ENCODE results near the gene TBPL2. TPM values are rescaled to one million over a fixed set of nuclear protein-coding genes. Genes with fewer than 3 reads are reported as not detected.
"Not testable (repeated sequence)": the region's sequence is repeated elsewhere in the genome, so short reads cannot be mapped to it uniquely, and the experiment has no call there.

TBPL2 gene
- total RNA-seq, 1 experiment from 2014 or later = not detected

DNA sequence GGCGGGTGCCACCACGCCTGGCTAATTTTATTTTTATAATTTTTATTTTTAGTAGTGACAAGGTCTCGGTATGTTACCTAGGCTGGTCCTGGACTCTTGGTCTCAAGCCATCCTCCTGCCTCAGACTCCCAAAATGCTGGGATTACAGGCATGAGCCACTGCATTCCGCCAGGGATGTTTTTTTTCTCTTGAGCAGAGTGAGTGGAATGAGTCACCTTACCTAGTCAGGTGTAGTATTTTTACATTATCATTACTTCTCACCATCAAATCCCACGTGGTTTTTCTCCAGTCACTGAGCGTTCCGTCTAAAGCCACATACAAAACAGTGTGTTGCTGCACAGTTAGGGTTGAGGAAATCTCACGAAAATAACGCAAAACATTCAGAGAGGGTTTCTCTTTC lies 870 bp upstream of the TBPL2 start:
- DNase-seq (ENCODE audit: low read depth) = no peak

DNA sequence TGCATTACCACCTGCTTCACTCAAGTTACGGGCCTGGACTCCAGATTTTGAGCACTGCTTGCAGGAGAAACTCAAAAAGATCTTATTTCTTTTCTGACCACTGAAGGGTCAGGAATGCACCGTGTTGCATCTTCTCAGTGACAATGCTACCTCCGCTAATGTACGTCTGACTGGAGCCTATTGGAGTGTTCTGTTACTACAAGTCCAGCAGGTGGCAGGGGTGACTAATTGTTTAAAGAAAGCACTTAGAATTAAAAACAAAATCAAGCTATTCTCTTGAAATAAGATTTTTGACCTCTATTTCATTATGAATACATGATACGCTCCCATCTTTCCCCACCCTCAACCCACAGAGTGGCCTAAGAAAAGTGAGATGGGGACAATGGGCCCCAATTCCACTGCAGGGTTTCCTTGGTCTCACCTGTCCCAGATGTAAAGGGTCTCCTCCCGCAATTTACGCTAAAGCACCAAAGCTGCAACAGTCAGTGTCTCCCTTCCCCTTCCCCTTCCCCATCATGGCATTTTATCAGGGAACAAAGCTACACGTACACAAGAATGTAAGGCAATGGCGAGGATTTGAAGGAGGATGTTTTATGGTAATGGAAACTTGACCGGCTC lies 2.2 kb downstream of the TBPL2 start:
- peak; percentile 49 for DNase-seq (ENCODE audit: low read depth)

DNA sequence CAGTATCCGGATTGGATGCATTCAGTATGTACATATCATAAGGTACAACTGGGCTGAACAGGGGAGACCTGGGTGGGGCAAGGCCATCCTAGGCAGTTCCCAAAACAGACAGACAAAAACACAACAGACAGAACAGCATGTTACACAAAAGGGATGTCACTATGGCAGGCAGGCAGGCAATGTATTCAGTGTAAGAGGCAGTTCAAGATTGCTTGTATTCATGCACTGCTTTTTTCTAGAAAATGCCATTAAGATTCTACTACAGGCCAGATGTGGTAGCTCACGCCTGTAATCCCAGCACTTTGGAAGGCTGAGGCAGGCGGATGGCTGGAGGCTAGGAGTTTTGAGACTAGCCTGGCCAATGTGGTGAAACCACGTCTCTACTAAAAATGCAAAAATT lies 3.5 kb downstream of the TBPL2 start:
- no peak for DNase-seq (ENCODE audit: low read depth)

DNA sequence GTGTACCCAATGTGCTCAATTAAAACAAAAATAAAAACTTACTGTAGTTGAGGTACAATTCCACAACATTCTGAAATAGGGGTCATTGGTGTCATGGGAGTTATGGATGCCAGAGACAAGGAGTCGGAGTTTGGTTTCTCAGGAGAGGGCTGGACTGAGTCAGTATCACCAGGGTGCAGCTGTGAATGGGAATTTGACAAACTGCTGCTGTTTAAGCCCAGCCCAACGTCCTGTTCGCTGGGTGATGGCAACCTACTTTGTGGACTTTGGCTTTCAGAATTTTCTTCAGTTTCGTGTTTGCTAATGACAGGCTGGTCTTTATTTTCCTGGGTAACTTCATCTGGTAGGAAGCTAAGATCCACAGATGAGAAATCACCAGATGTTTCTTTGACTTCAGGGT lies 3.9 kb downstream of the TBPL2 start:
- DNase-seq (ENCODE audit: low read depth) = no peak

DNA sequence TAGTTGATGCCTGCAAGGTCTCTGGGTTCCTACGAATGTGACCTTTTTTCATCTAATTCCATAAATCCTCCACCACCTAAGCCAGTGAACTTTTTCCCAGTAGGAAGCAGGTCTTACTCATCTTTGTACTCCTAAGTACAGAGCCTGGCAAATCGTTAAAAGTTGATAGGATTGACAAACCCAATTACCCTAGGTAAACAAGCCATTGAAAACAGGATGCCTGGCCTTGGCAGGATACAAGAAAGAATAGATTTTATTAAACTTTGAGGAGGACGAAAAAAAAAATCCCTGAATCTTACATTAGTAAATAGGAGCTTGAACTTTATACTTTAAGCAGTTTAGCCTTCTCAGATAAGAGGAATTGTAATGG lies 5.6 kb downstream of the TBPL2 start:
- DNase-seq (ENCODE audit: low read depth) = no peak

DNA sequence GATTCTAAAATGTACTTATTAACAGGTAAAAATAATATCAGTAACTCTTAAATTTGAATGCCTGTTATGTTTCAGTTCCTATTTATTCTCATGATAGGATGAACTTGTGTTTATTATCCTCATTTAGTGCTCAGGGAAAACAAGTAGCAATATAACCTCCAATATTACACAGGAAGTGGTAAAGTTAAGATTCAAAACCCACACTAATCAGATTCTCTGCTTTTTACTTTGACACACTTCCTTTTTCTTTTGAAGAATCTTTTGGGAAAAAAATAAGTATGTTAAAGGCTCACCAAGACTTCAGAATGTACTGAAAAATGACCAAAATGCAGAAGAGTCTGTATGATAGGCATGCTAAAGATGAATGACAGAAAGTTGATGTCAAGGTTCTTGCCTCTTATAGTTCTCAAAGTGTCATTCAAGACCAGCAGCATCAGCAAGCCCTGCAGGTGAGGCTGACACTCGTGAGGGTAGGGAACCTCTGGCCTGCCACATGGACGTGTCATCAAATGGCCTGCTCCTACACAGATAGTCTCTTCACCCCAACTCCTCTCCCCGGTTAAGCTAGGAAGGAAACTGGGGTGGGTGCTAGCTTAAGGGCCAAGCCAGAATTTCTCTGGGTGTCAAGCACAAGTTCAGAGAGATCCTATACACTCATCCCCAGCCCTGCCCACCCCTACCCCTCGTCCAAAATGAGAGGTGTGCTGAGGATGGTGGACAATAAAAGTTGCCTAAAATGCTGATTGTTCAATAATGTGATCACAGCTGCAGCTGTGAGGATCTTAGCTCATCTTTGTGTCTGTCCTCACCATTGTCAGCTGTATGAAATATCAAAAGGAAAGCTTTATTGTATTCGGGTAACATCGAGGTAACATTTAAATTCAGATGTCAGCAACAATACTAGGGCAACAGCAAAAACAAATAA lies 6.3 kb downstream of the TBPL2 start:
- no peak for DNase-seq (ENCODE audit: low read depth)

DNA sequence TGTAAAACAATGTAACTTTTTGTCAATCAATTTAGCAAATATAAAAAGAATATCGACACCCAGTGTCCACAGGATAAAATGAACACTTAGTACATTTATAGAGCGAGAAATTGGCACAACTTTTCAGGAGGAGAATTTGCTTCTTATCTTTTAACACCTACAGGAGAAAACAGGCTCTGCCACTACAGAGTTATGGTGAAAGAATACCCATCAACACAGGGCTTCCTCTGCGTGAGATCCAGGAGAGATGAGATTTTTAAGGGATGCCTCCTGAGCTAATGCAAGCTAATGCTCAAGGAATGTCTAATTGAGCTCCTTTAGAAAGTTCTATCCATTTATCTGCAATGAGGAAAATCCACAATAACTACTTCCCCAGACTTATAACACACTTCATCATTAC lies 7.8 kb downstream of the TBPL2 start:
- DNase-seq (ENCODE audit: low read depth) = no peak

DNA sequence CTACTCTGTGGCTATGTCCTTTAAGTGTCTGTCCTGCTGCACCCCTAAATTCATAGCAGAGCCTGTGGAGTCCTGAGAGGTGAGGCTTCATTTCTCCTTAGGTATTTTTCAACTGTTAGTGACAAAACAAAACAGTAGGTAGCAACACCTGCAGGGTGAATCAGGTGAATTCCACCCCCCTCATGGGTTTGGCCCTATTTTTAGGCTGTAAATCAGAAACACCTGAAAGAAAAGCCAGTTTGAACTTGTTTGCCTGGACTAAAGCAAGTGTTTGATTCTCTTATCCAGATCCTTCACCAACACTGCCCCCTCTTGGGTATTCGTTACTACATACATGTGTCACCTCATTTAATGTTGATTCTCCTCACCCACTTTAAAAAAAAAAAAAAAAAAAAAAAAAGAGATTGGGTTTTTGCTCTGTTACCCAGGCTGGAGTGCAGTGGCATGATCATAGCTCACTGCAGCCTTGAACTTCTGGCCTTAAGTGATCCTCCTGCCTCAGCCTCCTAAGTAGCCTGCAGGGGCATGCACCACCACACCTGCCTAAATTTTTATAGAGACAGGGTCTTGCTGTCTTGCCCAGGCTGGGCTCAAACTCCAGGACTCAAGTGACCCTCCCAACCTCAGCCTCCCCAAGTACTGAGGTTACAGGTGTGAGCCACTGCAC lies 10.3 kb downstream of the TBPL2 start:
- peak; percentile 66 for DNase-seq (ENCODE audit: low read depth)

DNA sequence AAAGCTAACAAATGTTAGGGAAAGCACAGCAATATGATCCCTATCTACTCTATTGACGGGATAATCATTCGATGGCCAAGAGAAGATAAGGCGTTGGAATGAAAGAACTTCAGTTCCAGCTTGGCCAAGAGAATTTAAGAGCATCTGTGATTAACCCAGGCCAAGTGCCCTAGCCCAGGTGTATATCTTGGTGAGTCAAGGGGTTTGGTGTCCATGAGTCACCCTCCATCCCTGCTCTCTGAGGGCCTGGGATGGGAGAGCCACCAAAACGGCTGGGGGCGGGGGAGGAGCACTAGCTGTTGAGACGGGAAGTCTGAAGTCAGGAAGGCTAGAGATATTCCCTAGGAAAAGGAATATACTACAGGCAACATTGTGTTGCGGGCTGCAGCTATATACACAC lies 13.0 kb downstream of the TBPL2 start:
- DNase-seq (ENCODE audit: low read depth) = peak; percentile 38

DNA sequence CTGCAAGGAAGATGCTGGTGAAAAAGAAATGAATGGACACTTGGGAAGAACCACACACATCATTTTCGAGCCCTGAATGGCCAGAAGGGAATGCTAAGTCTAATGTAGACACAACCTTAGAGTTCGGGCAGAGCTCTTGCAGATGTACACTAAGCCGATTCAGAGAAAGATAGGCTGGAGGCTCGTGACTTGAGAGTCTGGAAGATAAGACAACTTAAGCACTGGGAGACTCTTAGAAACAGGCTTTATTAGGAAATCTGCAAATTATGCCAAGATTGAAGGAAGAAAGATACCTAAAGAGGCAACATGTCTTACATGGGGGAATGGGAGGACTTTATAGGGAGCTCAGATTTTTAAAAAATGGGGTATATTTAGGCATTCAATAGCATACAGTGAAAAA lies 13.5 kb downstream of the TBPL2 start:
- DNase-seq (ENCODE audit: low read depth) = no peak

DNA sequence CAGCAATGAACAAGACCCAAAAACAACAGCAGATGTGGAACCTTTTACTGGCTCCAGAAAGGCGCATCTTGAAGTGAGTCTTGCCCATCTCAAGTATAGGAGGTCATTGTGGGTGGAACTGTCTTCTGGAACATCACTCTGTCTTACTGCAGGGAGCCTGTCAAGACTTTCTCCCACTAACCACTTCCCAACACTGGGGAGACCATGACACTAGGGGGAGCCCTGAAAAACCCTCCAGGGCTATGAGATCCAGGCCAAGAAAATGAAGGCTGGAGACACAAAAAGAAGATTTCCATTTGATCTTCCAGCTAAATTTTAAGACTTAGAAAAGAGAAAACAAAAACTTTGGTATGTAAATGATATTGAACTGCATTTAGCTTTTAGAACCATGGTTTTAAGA lies 15.3 kb downstream of the TBPL2 start:
- no peak for DNase-seq (ENCODE audit: low read depth)

DNA sequence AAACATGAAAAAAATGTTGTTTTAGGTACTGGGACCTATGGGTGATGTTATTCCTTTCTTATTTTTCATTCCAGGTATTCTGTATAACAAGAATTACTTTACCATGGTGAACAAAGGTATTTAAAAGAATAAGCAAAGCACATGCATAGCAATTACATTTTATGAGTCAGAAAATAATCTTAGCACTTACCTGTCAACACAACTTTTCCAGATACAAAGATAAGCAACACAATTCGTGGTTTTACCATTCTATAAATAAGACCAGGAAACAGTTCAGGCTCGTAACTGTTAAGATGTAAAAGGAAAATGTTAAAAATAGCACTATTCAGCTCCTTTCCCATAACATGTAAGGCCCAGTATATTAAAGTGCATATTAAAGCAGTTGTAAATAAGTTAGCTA lies 16.4 kb downstream of the TBPL2 start:
- DNase-seq (ENCODE audit: low read depth) = no peak

DNA sequence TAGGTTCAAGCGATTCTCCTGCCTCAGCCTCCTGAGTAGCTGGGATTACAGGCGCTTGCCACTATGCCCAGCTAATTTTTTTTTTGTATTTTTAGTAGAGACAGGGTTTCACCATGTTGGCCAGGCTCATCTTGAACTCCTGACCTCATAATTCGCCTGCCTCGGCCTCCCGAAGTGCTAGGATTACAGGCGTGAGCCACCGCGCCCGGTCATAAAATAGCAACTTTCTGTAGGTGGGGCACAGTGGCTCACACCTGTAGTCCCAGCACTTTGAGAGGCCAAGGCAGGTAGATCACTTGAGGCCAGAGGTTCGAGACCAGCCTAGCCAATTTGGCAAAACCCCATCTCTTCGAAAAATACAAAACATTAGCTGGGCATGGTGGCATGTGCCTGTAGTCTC lies 18.1 kb downstream of the TBPL2 start:
- DNase-seq (ENCODE audit: low read depth) = not testable (repeated sequence)

DNA sequence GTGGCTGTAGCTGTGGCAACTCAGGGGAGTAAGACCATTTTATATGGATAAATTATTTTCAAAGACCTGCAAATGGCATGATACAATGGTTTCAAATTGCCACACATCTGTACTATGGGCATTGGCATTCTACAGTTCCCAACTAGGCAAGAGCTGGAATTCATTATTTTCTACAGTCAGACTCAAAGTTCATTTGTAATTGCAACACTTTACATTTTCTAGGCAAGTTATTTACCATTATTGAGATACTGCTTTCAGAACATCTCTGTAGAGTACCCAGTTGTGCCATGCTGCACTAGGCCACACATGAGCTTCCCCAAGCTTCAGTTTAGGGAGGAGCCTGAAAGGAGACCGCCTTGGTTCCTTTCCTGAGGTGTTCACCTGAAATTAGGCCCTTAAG lies 20.8 kb downstream of the TBPL2 start:
- no peak for DNase-seq (ENCODE audit: low read depth)

DNA sequence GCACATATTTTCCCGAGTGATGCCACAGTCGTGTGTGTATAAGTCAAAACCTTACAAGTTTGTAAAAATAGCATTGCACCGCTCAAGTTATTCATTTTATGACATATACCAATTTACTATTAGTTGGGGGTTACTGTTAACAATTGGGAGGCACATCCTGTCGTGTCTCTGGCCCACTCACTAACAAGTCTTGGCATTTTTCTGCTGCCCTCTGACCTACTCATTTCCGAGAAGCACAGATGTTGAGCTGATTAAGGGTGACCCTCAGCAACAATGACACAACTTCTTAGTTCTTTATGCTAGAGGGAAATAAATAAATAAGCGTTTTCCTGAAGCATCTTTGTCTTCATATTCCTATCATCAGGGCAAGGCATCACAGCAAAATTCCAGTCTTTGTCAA lies 22.0 kb downstream of the TBPL2 start:
- no peak for DNase-seq (ENCODE audit: low read depth)

DNA sequence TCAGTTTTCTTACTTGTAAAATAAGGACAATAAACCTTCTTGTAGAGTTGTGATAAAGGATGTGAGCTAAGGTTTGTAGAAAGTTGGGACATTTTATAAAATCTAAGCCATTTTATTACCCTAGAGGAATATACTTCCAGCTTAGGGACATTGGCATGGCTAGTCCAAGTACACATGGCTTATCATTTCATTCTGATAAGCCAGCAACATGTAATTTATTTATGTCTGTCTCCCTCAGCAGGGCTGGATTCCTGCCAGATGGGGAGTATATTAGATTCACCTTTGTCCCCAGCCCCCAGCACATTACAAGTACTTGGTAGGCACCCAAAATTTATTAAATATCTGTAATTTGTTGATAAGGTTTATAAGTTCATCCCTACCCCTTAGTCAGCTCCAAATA lies 22.5 kb downstream of the TBPL2 start:
- no peak for DNase-seq (ENCODE audit: low read depth)

DNA sequence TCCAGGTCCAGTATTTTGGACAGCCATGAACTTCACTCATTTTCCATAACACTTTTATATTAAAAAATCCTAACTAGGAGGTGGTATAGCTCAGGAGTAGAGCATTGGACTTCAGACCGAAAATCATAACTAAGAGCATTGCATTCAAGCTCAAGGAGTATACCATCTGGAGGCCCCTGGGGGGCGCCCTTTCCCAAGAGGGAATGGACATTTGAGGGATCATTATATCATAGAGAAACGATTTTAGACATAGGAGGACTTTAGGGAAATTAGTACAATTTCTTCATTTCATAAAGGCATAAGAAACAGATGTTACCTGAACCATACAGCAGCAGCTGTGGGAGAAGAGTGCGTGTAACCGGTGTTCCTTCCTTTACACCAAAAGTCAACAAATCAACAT lies 23.6 kb downstream of the TBPL2 start:
- no peak for DNase-seq (ENCODE audit: low read depth)

DNA sequence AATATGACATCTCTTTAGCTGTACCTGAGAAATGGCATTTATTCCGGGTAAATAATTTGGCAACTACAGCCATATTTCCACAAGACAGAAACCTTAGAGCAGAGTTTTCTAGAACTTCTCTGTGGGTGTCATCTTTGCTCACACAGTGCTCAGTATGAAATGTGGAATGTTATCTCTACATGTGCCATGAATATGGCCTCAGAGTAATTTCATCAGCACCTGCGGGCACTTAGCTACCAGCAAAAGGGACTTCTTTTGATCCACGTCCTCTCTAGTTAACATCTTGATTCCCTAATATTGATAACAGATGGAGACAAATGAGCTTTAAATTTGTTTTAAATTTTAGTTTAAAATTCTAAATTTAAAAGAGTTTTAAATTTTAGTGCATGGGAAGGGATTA lies 25.9 kb downstream of the TBPL2 start:
- DNase-seq (ENCODE audit: low read depth) = no peak

DNA sequence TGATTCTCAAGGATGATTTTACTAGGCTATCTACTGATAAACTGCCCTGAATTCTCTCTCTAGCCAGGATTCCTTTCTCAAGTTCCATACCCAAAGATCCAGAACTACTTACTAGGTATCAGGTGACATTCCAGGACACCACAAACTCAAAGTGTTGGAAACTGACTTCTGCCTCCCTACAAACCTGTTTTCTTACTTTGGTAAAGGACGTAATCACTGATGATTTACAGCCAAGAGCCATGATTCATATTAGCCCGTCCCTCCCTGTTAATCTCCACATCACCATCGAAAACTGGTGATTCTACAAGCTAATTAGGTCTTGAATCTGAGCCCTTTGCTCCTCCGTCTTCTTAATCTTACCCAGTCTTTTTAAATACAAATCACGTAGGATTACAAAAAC lies 27.7 kb downstream of the TBPL2 start:
- no peak for DNase-seq (ENCODE audit: low read depth)

DNA sequence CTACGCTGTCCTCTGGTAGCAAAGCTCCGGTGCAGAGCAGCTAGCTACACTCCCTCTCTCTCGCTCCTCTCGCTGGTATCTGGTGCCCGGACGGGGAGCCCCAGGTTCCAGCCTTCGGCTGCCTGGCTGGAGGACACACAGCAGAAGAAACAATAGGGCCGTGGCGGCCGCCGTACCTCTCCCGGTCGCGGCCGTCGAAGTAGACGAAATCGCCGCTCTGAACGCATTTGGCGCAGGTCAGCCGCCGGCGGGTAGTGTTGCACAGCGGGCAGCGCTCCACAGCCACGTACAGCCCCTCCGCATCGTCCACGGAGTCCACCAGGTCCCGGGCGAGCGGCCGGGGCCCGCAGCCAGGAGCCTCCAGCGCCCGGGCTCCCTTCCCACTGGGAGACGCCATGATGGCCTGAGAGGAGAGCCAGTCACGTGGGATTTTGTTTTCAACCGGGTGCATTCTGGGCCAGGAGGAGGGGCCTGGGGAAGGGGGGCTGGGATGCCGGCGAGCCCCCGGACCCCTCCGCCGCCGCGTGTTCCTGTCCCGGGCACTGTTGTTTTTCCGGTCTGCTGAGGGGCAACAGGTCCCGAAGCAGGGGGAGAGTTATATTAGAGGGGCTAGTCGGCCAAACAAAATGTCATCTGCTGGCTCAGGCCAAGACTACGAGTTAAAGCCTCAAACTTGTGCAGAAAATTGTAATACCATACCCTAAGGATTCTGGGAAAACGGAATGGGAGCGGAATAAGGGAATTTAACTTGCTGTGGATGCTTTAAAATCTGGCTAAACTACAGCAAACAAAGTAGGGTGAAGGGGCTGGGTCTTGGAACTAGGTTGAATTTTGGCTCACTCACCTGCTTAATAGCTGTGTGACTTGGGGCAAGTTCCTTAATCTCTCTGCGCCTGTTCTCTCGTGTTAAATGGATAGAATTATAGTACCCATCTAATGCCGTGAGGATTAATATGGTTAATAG lies 28.7 kb downstream of the TBPL2 start, which contains the start of gene ATG14:
TSS of gene ATG14 (minus strand) at position 405 of the 964 bp plus-strand sequence. CDS start at position 397, 8 bp downstream.
- peak; percentile 75 for DNase-seq (ENCODE audit: low read depth)

DNA sequence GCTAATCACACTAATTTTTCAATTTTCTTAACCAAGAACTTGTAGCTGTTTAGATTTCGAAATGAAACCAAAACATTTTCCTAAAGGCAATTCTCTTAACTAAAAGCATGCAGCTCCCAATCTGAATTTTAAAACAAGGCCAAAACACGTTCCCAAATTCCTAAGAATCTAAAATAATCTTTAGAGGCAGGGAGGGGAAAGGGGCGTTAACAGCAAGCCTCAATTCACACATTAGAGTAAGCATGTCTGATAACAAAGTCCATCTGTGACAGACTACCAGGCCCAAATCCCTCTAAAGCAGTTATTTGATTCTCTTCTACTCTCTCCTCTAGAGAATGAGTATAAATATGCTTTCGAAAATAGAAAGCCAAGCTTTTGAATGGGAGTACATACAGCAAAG lies 29.5 kb downstream of the TBPL2 start:
- DNase-seq (ENCODE audit: low read depth) = no peak
